Measurements from ENCODE around the gene PLPP1.

The PLPP1 gene

DNA sequence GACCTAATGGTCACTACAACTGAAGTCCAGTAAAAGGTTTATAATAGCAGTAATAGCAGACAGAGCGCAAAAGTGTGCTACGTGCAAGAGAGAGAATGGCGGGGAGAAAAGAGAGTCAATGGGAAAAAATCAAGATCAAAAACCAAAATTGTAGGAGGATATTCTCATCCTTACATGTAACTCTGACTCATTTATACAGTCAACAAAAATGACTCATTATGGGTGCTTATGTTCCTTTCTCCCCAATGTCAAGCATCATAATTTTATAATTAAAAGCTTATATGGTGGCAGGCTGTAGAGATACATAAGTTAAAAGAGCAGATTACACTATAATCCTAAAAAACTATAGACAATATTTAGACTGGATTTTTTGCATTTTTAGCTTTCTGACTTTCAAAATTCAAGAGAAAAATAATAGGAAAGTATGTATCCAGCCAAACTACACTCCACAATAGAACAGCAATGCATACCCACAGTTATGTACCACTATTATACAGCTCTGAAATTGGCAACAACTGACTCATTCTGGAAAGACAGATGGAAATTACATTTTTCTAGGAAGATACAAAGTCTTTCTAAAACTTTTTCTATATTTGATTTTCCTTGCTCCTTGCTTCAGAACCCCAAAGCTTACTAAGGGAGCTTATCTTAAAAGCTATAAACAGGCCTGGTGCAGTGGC, 78.4 kb downstream of the PLPP1 start:
- TF ChIP-seq, protein P1, sequence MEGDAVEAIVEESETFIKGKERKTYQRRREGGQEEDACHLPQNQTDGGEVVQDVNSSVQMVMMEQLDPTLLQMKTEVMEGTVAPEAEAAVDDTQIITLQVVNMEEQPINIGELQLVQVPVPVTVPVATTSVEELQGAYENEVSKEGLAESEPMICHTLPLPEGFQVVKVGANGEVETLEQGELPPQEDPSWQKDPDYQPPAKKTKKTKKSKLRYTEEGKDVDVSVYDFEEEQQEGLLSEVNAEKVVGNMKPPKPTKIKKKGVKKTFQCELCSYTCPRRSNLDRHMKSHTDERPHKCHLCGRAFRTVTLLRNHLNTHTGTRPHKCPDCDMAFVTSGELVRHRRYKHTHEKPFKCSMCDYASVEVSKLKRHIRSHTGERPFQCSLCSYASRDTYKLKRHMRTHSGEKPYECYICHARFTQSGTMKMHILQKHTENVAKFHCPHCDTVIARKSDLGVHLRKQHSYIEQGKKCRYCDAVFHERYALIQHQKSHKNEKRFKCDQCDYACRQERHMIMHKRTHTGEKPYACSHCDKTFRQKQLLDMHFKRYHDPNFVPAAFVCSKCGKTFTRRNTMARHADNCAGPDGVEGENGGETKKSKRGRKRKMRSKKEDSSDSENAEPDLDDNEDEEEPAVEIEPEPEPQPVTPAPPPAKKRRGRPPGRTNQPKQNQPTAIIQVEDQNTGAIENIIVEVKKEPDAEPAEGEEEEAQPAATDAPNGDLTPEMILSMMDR (IDR thresholded peaks at IDR 0.05; ENCODE audit: insufficient read depth, low read depth, low read length, missing control alignments) = no peak
- H3K4me3 ChIP-seq (ENCODE audit: low read length) = no peak overlapping the region
- peak; percentile 68 for DNase-seq (ENCODE audit: low read depth)

DNA sequence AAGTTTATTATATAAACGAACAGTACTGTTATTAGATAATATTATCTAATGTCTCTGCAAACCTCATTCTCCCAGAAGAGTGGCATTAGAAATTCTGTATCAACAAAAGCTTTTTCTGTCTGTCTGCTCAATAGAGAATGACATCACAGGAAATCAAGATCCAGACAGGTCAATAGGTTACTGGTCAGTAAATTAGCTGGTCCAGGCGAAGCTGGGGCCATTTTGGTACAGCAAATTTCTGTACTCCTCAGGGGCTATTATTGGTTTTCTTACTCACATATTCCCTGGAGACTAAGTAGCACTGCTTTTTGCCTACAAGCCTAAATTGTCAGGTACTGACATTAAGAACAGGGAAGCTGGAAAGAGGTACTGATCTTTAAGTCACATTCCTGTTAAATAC, 80.5 kb downstream of the PLPP1 start:
- TF ChIP-seq, protein P1 (IDR thresholded peaks at IDR 0.05; ENCODE audit: insufficient read depth, low read depth, low read length, missing control alignments) = no peak
- DNase-seq (ENCODE audit: low read depth) = no peak
- H3K4me3 ChIP-seq (ENCODE audit: low read length) = no peak overlapping the region

DNA sequence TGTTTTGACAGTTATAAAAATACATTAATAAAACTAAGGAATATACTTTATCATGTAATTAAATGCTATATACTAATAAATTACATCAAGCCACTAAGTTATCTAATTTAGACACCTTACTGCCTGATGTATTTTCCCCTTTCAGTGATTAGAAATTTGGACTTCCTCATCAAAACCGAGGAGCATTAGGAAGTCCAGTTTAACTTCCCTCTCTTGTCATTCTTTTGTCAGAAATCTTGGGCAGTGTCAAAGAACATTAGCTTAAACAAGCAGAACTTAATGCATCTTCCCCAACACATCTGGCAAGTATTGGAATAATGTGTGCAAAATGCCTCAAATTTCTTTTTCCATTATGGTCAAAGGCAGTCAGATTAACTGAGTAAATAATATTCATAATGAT, 81.6 kb downstream of the PLPP1 start:
- TF ChIP-seq, protein P1 (IDR thresholded peaks at IDR 0.05; ENCODE audit: insufficient read depth, low read depth, low read length, missing control alignments) = no peak
- H3K4me3 ChIP-seq (ENCODE audit: low read length) = no peak overlapping the region
- no peak for DNase-seq (ENCODE audit: low read depth)

DNA sequence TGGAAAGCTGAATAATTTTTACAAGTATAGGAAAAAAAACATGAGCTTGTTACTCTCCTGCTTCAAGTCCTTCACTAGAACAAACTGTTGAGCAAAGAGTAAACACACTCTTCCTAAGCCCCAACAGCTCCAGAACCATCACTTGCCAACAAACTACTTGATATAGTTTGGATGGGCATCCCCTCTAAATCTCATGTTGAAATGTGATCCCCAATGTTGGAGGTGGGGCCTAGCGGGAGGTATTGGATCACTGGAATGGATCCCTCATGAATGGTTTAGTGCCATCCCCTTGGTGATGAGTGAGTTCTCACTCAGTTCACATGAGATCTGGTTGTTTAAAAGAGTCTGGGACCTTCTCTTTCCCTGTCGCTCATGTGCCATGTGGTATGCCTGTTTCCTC, 82.8 kb downstream of the PLPP1 start:
- TF ChIP-seq, protein P1 (IDR thresholded peaks at IDR 0.05; ENCODE audit: insufficient read depth, low read depth, low read length, missing control alignments) = no peak
- no peak overlapping the region for H3K4me3 ChIP-seq (ENCODE audit: low read length)
- no peak for DNase-seq (ENCODE audit: low read depth)

DNA sequence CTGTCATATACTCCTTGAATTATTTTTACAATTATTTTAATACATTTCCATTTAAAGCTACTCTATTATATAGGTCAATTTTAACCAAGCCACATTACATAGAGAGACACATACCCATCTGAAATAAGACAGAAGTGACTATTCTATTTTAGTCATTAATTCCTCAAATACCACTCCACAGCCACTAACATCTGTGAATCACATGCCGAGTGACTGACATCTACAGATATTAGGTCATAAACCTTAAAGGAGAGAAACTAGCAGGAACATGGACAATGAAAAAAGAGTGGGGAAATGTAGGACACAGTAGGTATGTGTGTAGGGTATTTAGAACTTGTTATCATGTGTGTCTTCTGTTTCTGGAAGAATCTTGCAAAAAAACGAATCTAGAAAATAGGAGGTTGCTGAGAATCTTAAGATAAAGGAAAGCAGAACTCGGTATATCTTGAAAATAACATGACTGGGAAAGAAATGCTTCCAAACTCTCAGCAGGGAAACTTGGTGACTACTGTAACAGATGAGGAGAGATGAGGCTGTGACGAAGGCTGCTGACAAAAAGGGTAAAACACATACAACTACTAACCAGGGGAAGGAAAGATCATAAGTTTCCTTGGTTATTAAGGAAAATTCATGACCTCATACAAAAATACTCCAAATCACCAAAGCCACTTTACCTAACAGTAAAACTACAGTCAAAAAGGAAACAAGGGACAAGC, 84.6 kb downstream of the PLPP1 start:
- DNase-seq (ENCODE audit: low read depth) = peak; percentile 23
- TF ChIP-seq, protein P1 (IDR thresholded peaks at IDR 0.05; ENCODE audit: insufficient read depth, low read depth, low read length, missing control alignments) = no peak
- H3K4me3 ChIP-seq (ENCODE audit: low read length) = no peak overlapping the region

DNA sequence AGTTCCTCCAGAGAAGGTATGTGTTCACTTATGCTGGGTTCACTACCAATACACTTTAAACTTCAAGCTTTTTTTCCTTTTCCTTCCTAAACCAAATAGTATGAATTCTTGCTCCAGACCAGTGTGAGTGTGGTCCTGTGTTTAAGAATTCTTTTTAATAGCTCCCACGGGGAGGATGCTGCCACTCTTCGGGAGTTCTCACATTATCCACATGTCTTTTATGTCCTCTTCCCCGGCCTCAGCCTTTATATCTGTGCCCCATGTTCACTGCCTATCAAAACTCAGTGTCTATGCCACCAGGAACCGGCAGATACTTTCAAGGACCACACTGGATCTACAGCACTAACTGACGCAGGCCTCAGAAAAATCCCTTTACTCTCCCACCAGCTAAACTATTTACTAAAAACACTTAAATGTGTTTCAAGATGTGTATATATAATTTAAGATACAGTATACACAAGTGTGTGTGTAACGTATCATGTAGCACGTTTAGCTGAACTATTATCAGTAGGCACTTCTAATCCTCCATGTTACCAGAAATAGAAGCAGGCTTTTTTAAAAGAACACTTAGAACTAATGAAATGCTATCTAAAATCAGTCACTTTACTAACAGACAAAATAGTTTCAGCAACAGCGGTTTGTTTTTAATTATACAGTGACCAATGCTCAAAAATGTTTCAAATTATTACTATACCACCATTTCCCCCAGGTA, 88.0 kb downstream of the PLPP1 start:
- DNase-seq (ENCODE audit: low read depth) = no peak
- TF ChIP-seq, protein P1 (IDR thresholded peaks at IDR 0.05; ENCODE audit: insufficient read depth, low read depth, low read length, missing control alignments) = no peak

More for the DNA sequence above, 88.0 kb downstream of the PLPP1 start:
- H3K4me3 ChIP-seq (ENCODE audit: low read length) = no peak overlapping the region
